GM19438 (cell line): Measurements from ENCODE around the gene SSX5.
"Not testable (repeated sequence)": the region's sequence is repeated elsewhere in the genome, so short reads cannot be mapped to it uniquely, and the experiment has no call there.

ENCODE experiments used
- ATAC-seq: cut with Tn5 transposase; IDR thresholded peaks from one replicate; pipeline ENCODE4 v1.9.1; 2021; ENCODE audit warnings: low read depth; ENCODE audit not compliant: unreplicated experiment

The SSX5 gene, protein sequence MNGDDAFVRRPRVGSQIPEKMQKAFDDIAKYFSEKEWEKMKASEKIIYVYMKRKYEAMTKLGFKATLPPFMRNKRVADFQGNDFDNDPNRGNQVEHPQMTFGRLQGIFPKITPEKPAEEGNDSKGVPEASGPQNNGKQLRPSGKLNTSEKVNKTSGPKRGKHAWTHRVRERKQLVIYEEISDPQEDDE

GRCh38 chrX:48196745-48197201, at the start of gene SSX5:
TSS of gene SSX5 (minus strand) at chrX:48196795. CDS start at chrX:48195358, 1,437 bp downstream.
- ATAC-seq = no peak

GRCh38 chrX:48224196-48224595, 27.6 kb upstream of the SSX5 start:
- not testable (repeated sequence) for ATAC-seq

DNA sequence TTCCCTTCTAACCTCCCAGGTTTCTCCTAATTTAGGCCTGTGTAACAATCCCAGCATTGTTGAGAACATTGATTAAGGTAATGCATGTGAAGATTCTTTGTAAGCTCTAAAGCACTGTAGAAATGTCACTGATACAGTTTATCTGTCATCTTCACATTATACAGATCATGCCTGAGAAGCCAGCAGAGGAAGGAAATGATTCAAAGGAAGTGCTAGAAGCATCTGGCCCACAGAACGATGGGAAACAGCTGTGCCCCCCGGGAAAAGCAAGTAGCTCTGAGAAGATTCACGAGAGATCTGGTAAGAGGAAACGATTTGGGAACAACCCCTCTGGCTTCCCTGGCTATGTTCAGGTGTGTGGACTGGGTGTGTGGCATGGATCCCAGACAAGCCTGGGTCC, 17.7 kb upstream of the SSX5 start:
- ATAC-seq = not testable (repeated sequence)

DNA sequence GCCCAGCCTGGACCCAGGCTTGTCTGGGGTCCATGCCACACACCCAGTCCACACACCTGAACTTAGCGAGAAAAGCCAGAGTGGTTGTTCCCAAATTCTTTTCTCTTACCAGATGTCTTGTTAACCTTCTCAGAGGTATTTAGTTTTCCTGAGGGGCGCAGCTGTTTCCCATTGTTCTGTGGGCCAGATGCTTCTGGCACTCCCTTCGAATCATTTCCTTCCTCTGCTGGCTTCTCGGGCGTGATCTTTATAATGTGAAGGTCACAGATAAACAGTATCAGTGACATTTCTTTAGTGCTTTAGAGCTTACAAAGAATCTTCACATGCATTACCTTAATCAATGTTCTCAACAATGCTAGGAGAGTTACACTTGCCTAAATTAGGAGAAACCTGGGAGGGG, 6.6 kb downstream of the SSX5 start:
- not testable (repeated sequence) for ATAC-seq

DNA sequence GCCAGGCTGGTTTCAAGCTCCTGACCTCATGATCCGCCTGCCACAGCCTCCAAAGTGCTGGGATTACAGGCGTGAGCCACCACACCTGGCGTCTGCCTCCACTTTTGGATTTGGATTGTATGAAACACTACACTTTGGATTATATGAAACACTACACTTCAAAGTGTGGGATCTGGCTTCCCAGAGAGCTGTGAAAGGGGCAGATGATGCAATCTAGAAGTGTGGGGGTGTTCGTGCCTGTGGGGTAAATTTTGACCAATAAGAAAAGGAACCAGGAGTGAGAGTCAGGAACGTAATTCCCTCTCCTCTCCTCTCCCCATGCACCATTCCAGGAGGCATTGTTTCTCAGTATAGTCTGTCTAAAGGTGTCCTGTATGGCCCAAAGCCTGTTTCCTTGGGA, 14.7 kb downstream of the SSX5 start:
- ATAC-seq = not testable (repeated sequence)

DNA sequence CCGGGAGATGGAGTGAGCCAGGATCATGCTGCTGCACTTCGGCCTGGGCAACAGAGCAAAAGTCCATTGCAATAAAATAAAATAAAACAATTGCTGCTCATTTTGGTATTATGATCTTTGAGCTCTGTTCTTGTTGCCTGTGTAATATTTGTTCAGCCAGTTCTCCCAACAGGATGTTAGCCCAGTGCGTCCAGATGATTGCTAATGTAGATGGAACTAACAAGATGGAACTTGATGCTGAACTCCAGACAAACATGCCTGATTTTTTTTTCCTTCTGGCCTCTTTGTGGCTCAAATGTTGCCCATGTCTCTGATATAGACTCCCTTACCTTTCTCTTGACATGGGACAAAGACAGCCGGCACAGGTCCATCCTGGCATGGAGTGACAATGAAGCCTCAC, 15.8 kb downstream of the SSX5 start:
- no peak for ATAC-seq

DNA sequence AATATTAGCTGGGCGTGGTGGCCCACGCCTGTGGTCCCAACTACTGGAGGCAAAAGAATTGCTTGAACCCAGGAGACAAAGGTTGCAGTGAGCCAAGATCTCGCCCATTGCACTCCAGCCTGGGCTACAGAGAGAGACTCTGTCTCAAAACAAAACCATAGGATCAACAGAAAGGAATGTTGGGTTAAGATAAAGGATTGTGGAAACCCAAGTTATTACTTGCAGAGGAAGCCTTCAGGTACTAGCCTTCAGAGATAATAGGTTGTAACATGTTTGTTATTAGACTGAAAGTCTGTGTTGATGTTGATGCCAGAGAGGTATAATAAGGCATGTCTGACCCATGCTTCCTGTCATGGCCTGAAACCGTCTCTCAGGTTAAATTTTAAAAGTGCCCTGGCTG, 16.9 kb downstream of the SSX5 start:
- ATAC-seq = no peak

DNA sequence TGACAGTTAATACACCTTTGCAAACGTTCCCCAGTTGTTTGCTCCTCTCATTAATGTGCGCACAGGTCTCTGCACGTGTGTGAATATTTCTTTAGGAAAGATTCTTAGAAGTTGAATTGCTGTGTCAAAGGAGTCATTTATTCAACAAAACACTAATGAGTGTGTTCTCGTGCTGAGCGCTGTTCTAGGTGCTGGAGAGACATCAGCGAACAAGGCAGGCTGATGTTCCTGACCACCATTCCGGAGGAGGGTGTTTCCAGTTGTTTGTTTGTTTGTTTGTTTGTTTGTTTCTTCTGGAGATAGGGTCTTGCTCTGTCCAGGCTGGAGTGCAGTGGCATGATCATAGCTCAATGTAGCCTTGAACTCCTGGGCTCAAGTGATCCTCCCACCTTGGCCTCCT, 30.3 kb downstream of the SSX5 start:
- not testable (repeated sequence) for ATAC-seq

DNA sequence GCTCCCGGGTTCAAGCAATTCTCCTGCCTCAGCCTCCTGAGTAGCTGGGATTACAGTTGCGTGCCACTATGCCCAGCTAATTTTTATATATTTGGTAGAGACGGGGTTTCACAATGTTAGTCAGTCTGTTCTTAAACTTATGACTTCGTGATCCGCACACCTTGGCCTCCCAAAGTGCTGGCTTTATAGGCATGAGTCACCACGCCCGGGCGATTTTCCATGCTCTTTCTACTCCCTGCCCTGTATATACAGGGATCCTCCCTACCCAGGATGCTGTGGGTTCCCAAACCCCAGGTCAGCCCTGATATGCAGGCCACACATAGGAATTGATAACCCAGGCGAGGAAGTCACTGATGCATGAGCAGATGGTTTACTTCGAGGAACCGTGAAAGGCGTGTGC, 31.4 kb downstream of the SSX5 start:
- ATAC-seq = no peak

DNA sequence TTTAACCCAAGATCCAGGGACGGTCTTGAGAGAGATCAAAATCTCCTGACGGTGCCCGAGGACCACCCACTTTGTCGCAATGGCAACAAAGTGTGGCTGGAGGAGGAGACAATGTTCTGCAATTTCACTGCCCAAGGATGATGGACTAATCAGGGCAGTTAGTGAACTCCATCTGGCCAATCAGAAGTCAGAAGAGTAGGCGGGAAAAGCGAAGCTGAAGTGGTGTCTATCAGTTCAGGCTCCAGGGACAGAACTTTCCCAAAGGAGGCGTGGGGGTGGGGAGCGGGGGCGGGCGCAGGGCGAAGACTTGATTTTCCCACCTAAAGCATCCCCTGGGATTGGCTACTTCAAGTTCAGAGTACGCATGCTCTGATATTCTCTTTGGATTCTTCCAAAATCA, 40.6 kb downstream of the SSX5 start:
- no peak for ATAC-seq

- ATAC-seq = no peak
These were observed 41.8 kb downstream of the SSX5 start for GRCh38 chrX:48154796-48155195.

DNA sequence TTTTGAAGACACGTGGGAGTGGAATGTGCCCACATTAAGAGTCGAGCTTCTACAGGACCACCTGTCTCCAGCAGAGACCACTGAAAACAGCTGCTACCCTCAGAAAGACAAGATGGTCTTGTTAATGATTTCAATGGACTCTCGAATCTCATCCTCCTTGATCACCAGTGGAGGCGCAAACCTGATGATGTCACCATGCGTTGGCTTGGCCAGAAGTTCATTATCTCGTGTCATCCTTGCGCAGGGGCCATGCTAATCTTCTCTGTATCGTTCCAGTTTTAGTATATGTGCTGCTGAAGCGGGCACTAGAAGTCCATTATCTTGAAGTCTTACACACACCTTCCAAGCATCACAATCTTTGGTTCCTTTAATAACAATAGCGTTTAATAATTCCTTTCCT, 42.8 kb downstream of the SSX5 start:
- ATAC-seq = no peak

GRCh38 chrX:48142697-48143096, 53.9 kb downstream of the SSX5 start:
- not testable (repeated sequence) for ATAC-seq

GRCh38 chrX:48141810-48142508, 54.6 kb downstream of the SSX5 start:
- not testable (repeated sequence) for ATAC-seq

GRCh38 chrX:48139076-48139475, 57.5 kb downstream of the SSX5 start:
- not testable (repeated sequence) for ATAC-seq
